ENCODE results near the gene UBR1. TPM values are rescaled to one million over a fixed set of nuclear protein-coding genes. Genes with fewer than 3 reads are reported as not detected.

The UBR1 gene
- polyA plus RNA-seq, 1 experiment, result 6.5 TPM

DNA sequence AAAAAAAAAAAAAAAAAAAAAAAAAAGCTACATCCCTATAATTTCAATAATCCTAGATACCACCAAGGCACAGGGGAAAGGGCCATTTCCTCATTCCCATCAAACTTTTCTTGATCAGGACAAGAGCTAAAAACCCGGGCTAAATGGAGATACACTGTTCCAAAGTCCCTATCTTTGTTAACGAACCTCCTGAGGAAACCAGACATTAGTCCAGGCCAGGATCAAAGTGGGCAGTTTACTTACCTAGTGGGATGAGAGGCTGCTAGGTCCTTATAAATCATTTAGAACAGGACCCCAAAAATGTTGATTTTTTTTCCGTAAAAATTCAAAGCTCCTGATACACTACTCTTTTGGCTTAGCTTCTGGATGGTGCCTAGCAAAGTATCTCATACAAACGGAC, 35.6 kb downstream of the UBR1 start:
- POLR2A ChIA-PET, result no interaction called here
- H3K27me3 ChIP-seq (ENCODE audit: control insufficient read depth, insufficient read depth, low read length), result no peaks in the 10 kb centered on the region
- H3K36me3 ChIP-seq (ENCODE audit: control insufficient read depth, insufficient read depth, low read length), result peaks cover 3% of the 10 kb centered on the region
- DNase-seq (ENCODE audit: low read depth), result no peak
- H3K4me3 ChIP-seq (ENCODE audit: low read depth, low read length), result no peak overlapping the region
- CTCF ChIA-PET, result interaction anchor here (1.3 kb wide), 1 partner anchor 10 kb away, joined by 3 read pairs; no protein-coding TSS in a partner anchor
- TF ChIP-seq, protein P1, sequence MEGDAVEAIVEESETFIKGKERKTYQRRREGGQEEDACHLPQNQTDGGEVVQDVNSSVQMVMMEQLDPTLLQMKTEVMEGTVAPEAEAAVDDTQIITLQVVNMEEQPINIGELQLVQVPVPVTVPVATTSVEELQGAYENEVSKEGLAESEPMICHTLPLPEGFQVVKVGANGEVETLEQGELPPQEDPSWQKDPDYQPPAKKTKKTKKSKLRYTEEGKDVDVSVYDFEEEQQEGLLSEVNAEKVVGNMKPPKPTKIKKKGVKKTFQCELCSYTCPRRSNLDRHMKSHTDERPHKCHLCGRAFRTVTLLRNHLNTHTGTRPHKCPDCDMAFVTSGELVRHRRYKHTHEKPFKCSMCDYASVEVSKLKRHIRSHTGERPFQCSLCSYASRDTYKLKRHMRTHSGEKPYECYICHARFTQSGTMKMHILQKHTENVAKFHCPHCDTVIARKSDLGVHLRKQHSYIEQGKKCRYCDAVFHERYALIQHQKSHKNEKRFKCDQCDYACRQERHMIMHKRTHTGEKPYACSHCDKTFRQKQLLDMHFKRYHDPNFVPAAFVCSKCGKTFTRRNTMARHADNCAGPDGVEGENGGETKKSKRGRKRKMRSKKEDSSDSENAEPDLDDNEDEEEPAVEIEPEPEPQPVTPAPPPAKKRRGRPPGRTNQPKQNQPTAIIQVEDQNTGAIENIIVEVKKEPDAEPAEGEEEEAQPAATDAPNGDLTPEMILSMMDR (IDR thresholded peaks at IDR 0.05; ENCODE audit: insufficient read depth, low read depth, low read length), result no peak

DNA sequence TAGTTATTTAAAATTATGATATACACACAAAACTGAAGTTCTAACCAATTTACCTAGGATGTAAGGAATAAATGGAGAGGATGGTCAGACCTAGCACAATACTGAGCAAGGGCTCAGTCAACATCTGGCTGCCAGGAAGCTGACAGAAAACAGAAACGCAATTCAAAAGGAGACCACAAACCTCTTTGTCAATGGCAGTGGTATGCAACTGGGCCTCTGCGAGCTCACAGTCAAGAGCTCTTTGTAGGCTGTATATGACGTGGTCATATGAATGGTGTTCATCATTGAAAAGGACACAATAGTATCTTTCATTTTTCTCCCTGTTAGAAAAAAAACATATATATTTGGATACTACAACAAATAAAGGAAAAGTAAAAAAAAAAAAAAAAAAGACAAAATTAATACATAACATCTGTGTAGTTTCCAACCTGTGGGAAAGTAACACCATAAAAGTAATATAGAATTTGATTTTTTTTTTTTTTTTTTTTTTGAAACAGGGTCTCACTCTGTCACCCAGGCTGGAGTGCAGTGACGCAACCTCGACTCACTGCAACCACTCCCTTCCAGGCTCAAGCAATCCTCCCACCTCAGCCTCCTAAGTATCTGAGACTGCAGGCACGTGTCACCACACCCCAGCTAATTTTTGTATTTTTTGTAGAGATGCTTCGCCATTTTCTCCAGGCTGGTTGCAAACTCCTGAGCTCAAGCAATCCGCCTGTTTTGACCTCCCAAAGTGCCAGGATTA, 37.9 kb downstream of the UBR1 start:
- ChIA-PET POLR2A (no interaction called here), CTCF (no interaction called here)
- Histone ChIP-seq H3K4me3 (ENCODE audit: low read depth, low read length) (no peak overlapping the region), H3K27me3 (ENCODE audit: control insufficient read depth, insufficient read depth, low read length) (no peaks in the 10 kb centered on the region), H3K36me3 (ENCODE audit: control insufficient read depth, insufficient read depth, low read length) (peaks cover 4% of the 10 kb centered on the region)
- TF ChIP-seq, protein P1 (IDR thresholded peaks at IDR 0.05; ENCODE audit: insufficient read depth, low read depth, low read length), result no peak
- no peak for DNase-seq (ENCODE audit: low read depth)

DNA sequence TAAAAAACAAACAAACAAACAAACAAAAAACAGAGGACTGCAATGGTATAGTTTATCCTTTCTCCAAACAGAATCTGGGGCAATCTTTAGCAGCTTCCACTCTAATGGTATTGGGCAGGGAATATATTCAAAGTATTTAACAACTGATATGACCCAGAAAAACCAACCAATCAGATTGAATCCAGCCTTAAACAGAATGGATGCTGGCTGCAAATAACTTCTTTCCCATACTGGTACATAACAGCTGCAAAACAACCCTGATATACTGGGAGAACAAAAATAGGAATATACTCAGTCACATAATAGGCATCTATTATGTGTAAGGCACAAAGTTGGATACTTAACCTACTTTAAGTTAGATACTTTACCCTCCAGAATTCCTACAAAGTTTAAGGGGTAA, 49.1 kb downstream of the UBR1 start:
- POLR2A ChIA-PET, result no interaction called here
- no peak for DNase-seq (ENCODE audit: low read depth)
- CTCF ChIA-PET, result no interaction called here
- Histone ChIP-seq H3K36me3 (ENCODE audit: control insufficient read depth, insufficient read depth, low read length) (peaks cover 7% of the 10 kb centered on the region), H3K27me3 (ENCODE audit: control insufficient read depth, insufficient read depth, low read length) (no peaks in the 10 kb centered on the region), H3K4me3 (ENCODE audit: low read depth, low read length) (no peak overlapping the region)
- TF ChIP-seq, protein P1 (IDR thresholded peaks at IDR 0.05; ENCODE audit: insufficient read depth, low read depth, low read length), result no peak

DNA sequence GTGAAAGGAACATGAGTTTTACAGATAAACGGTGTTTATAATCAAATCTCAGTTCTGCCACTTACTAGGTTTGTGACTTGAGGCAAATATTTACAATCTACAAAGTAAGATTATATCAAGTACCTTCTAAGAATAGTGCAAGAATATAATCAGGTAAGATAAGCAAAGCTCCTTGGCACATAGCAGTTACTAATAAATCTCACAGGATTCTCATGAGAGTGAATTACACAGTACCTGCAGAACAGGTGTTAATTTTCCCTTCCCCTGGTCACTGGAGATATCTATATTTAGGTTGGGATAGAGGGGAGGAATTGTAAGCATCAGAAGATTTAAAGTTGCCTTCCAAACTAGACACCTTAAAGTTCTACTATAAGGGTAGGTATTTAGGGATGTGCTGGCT, 53.0 kb downstream of the UBR1 start:
- ChIA-PET POLR2A (no interaction called here), CTCF (no interaction called here)
- H3K27me3 ChIP-seq (ENCODE audit: control insufficient read depth, insufficient read depth, low read length), result no peaks in the 10 kb centered on the region
- TF ChIP-seq, protein P1 (IDR thresholded peaks at IDR 0.05; ENCODE audit: insufficient read depth, low read depth, low read length), result no peak
- peaks cover 8% of the 10 kb centered on the region for H3K36me3 ChIP-seq (ENCODE audit: control insufficient read depth, insufficient read depth, low read length)
- no peak overlapping the region for H3K4me3 ChIP-seq (ENCODE audit: low read depth, low read length)
- no peak for DNase-seq (ENCODE audit: low read depth)

DNA sequence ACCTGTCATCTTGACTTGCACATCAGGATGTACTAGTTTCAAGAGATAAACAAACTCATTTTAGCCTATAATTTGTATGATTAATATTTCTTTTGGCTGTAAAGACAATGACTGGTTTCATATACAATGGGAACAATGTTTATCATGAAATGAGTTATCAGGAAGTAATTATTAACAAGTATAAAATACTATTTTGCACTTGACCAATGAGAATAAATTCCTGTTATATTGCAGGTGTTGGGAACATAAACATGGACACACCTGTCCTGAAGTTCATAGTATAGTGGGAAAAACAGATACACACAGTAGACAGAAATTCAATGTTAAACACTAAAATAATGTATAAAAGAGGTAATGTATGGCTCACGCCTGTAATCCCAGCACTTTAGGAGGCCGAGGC, 56.9 kb downstream of the UBR1 start:
- peaks cover 9% of the 10 kb centered on the region for H3K36me3 ChIP-seq (ENCODE audit: control insufficient read depth, insufficient read depth, low read length)
- POLR2A ChIA-PET, result no interaction called here
- DNase-seq (ENCODE audit: low read depth), result no peak

More for the DNA sequence above, 56.9 kb downstream of the UBR1 start:
- TF ChIP-seq, protein P1 (IDR thresholded peaks at IDR 0.05; ENCODE audit: insufficient read depth, low read depth, low read length), result no peak
- Histone ChIP-seq H3K27me3 (ENCODE audit: control insufficient read depth, insufficient read depth, low read length) (no peaks in the 10 kb centered on the region), H3K4me3 (ENCODE audit: low read depth, low read length) (no peak overlapping the region)
- CTCF ChIA-PET, result no interaction called here

Data from BJ (cell line).